ENCODE measurements around the gene EFNA1.

Gene EFNA1

GRCh38 chr1:155124503-155125463 lies 2.9 kb upstream of the EFNA1 start:
- H3K4me3 ChIP-seq (ENCODE audit: low read depth, low read length) = no peak overlapping the region
- TF ChIP-seq MYC (IDR thresholded peaks at IDR 0.05; ENCODE audit: low read depth, low read length) = no peak
- no peak for TF ChIP-seq POLR2A (IDR thresholded peaks at IDR 0.05; ENCODE audit: extremely low read depth, insufficient read length)
- TF ChIP-seq CTCF (IDR thresholded peaks at IDR 0.05; ENCODE audit: low read depth, low read length) = no peak
- TF ChIP-seq, protein P1, sequence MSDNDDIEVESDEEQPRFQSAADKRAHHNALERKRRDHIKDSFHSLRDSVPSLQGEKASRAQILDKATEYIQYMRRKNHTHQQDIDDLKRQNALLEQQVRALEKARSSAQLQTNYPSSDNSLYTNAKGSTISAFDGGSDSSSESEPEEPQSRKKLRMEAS (IDR thresholded peaks at IDR 0.05; ENCODE audit: low read depth, low read length) = no peak
- no peak for DNase-seq (ENCODE audit: low read depth)

GRCh38 chr1:155125511-155125945 lies 2.1 kb upstream of the EFNA1 start:
- no peak for TF ChIP-seq POLR2A (IDR thresholded peaks at IDR 0.05; ENCODE audit: extremely low read depth, insufficient read length)
- TF ChIP-seq MYC (IDR thresholded peaks at IDR 0.05; ENCODE audit: low read depth, low read length) = no peak
- no peak for TF ChIP-seq CTCF (IDR thresholded peaks at IDR 0.05; ENCODE audit: low read depth, low read length)
- TF ChIP-seq, protein P1 (IDR thresholded peaks at IDR 0.05; ENCODE audit: low read depth, low read length) = no peak

GRCh38 chr1:155125946-155126555 lies 1.6 kb upstream of the EFNA1 start:
- no peak overlapping the region for H3K4me3 ChIP-seq (ENCODE audit: low read depth, low read length)
- DNase-seq (ENCODE audit: low read depth) = no peak
- TF ChIP-seq, protein P1 (IDR thresholded peaks at IDR 0.05; ENCODE audit: low read depth, low read length) = no peak
- TF ChIP-seq CTCF (IDR thresholded peaks at IDR 0.05; ENCODE audit: low read depth, low read length) (no peak), POLR2A (IDR thresholded peaks at IDR 0.05; ENCODE audit: extremely low read depth, insufficient read length) (no peak), MYC (IDR thresholded peaks at IDR 0.05; ENCODE audit: low read depth, low read length) (no peak)

More at GRCh38 chr1:155125511-155125945, 2.1 kb upstream of the EFNA1 start:
- DNase-seq (ENCODE audit: low read depth) = no peak
- H3K4me3 ChIP-seq (ENCODE audit: low read depth, low read length) = no peak overlapping the region

DNA sequence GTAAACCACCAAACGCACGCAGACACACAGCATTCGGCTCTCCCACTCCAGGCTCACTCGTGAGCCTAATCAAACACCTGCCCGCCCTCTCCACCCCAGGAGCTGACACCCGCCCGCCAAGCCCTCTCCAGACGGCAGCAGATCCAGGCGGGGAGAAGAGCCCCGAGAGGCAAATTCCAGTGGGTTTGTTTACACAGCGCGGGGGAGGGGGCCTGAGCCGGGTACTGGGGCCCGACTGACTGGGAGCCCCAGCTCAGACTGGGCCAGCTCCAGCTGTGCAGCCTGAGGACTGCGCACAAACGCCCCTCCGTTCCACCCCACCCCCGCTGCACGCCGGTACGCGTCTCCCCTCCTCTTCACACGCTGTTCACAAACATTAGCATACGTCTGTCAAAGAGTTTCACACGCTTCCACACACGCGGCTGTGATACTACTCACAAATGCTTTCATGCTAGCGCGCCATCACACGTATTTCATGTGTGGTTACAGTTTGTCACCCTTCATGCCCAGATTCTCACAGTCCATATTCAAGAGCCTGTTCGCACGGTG lies 1.0 kb upstream of the EFNA1 start:
- no peak for DNase-seq (ENCODE audit: low read depth)
- no peak overlapping the region for H3K4me3 ChIP-seq (ENCODE audit: low read depth, low read length)
- TF ChIP-seq POLR2A (IDR thresholded peaks at IDR 0.05; ENCODE audit: extremely low read depth, insufficient read length) (no peak), CTCF (IDR thresholded peaks at IDR 0.05; ENCODE audit: low read depth, low read length) (no peak), MYC (IDR thresholded peaks at IDR 0.05; ENCODE audit: low read depth, low read length) (no peak)
- TF ChIP-seq, protein P1 (IDR thresholded peaks at IDR 0.05; ENCODE audit: low read depth, low read length) = no peak

DNA sequence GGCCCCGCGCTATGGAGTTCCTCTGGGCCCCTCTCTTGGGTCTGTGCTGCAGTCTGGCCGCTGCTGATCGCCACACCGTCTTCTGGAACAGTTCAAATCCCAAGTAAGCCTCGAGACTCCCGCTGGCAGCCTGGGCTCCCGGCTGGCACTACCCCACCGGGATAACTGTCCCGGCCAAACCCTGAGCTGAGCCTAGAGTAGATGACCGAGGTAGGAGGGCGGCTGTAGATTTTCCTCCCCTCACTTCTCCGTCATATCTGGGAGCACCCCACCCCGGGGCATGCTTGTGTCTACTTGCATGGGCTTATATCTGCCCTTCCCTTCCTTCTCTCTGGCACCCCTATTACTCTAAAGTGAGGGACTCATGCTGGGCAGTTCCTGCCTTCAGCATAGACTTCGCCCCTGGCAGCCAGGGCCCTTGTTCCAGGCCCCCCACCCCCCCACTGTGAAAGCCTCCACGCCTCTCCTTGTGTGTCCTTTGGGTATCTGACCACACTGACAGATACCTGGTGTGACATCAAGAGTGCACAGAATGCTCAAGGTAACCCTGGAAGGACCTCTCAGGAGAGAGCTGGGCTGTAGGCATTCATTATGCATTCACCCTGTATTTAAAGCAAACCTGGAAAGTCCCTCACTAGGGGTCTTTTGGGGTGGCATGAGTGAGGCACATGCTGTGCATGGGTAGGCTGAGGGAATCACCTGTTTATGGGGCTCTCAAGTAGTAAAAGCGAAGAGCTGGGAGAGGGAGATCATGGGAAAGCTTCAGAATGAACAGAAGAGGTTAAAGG lies 485 bp downstream of the EFNA1 start:
- no peak for DNase-seq (ENCODE audit: low read depth)
- TF ChIP-seq CTCF (IDR thresholded peaks at IDR 0.05; ENCODE audit: low read depth, low read length) = no peak
- no peak for TF ChIP-seq MYC (IDR thresholded peaks at IDR 0.05; ENCODE audit: low read depth, low read length)
- TF ChIP-seq POLR2A (IDR thresholded peaks at IDR 0.05; ENCODE audit: extremely low read depth, insufficient read length) = no peak
- TF ChIP-seq, protein P1 (IDR thresholded peaks at IDR 0.05; ENCODE audit: low read depth, low read length) = no peak

More for the DNA sequence above, 485 bp downstream of the EFNA1 start:
- peak overlapping the region; percentile 21 for H3K4me3 ChIP-seq (ENCODE audit: low read depth, low read length)
